Liver (tissue), 9 donors: ENCODE results near the gene F9. TPM values are rescaled to one million over a fixed set of nuclear protein-coding genes. Genes with fewer than 3 reads are reported as not detected.

Source experiments
- DNase-seq: peaks from one replicate; pipeline ENCODE4 v3.0.0-alpha.2; 2017; ENCODE audit warnings: low spot score
- H3K27ac ChIP-seq, 2 donors: one replicate each; pipeline ENCODE4 v1.7.0; 2013; ENCODE audit warnings: inconsistent platforms in 2 of 2, low read length in 2 of 2, control low read depth in 1 of 2, low read depth in 1 of 2, mild to moderate bottlenecking in 1 of 2
- H3K27me3 ChIP-seq, 4 donors: one replicate each; pipeline versions ENCODE4 v1.6.1 to v1.7.0; 2013; ENCODE audit warnings: low read length in 3 of 4, inconsistent platforms in 1 of 4, mild to moderate bottlenecking in 1 of 4, moderate library complexity in 1 of 4; ENCODE audit not compliant: control insufficient read depth in 4 of 4, insufficient read depth in 4 of 4
- H3K36me3 ChIP-seq, 4 donors: one replicate each; pipeline versions ENCODE4 v1.6.1 to v1.7.0; 2013; ENCODE audit warnings: low read length in 3 of 4, mild to moderate bottlenecking in 3 of 4, low read depth in 1 of 4, moderate library complexity in 1 of 4; ENCODE audit not compliant: control insufficient read depth in 4 of 4, insufficient read depth in 3 of 4
- H3K4me1 ChIP-seq, 4 donors: one replicate each; pipeline versions ENCODE4 v1.6.1 to v1.7.0; 2013; ENCODE audit warnings: low read length in 3 of 4, mild to moderate bottlenecking in 3 of 4, moderate library complexity in 1 of 4; ENCODE audit not compliant: control insufficient read depth in 4 of 4, insufficient read depth in 4 of 4
- H3K4me3 ChIP-seq, 3 donors: one replicate each; pipeline versions ENCODE4 v1.6.1 to v1.7.0; 2013; ENCODE audit warnings: low read length in 3 of 3, control low read depth in 1 of 3, low read depth in 1 of 3, mild to moderate bottlenecking in 1 of 3
- H3K9ac ChIP-seq, 2 donors: one replicate each; pipeline ENCODE4 v1.7.0; 2013; ENCODE audit warnings: low read length in 2 of 2, mild to moderate bottlenecking in 2 of 2, moderate library complexity in 2 of 2, control low read depth in 1 of 2, low read depth in 1 of 2
- H3K9me3 ChIP-seq, 4 donors: one replicate each; pipeline versions ENCODE4 v1.6.1 to v1.7.0; 2013; ENCODE audit warnings: low read length in 3 of 4; ENCODE audit not compliant: control insufficient read depth in 4 of 4
- ATF3 ChIP-seq: IDR thresholded peaks from 2 replicates; pipeline ENCODE4 v1.6.1; 2016; ENCODE audit warnings: antibody characterized with exemption
- EGR1 ChIP-seq, 2 donors: IDR thresholded peaks; 2 replicates each; pipeline ENCODE4 v1.6.1; 2016 to 2018; ENCODE audit warnings: antibody characterized with exemption in 2 of 2, low read depth in 2 of 2
- FOXA1 ChIP-seq: IDR thresholded peaks from 2 replicates; pipeline ENCODE4 v1.6.1; 2016; ENCODE audit warnings: antibody characterized with exemption
- FOXA2 ChIP-seq: IDR thresholded peaks from 2 replicates; pipeline ENCODE4 v1.6.1; 2016; ENCODE audit warnings: antibody characterized with exemption
- GABPA ChIP-seq, 2 donors: IDR thresholded peaks in 1 of 2; conservative IDR thresholded peaks in 1 of 2; 2 replicates each; pipeline ENCODE4 v1.6.1; 2016; ENCODE audit warnings: antibody characterized with exemption in 2 of 2, mild to moderate bottlenecking in 1 of 2, moderate library complexity in 1 of 2
- HNF4A ChIP-seq, 2 donors: conservative IDR thresholded peaks; 2 replicates each; pipeline ENCODE4 v1.6.1; 2016; ENCODE audit warnings: antibody characterized with exemption in 2 of 2, mild to moderate bottlenecking in 2 of 2
- HNF4G ChIP-seq: IDR thresholded peaks from 2 replicates; pipeline ENCODE4 v1.6.1; 2016; ENCODE audit warnings: antibody characterized with exemption
- JUND ChIP-seq, 2 donors: IDR thresholded peaks; 2 replicates each; pipeline ENCODE4 v1.6.1; 2016; ENCODE audit warnings: antibody characterized with exemption in 2 of 2
- MAX ChIP-seq: IDR thresholded peaks from 2 replicates; pipeline ENCODE4 v1.6.1; 2016; ENCODE audit warnings: antibody characterized with exemption
- NR2F2 ChIP-seq: IDR thresholded peaks from 2 replicates; pipeline ENCODE4 v1.6.1; 2016; ENCODE audit warnings: antibody characterized with exemption
- RAD21 ChIP-seq, 2 donors: IDR thresholded peaks; 2 replicates each; pipeline ENCODE4 v1.6.1; 2016; ENCODE audit warnings: antibody characterized with exemption in 2 of 2, mild to moderate bottlenecking in 2 of 2
- RXRA ChIP-seq, 2 donors: IDR thresholded peaks; 2 replicates each; pipeline ENCODE4 v1.6.1; 2017 to 2018; ENCODE audit warnings: antibody characterized with exemption in 2 of 2, mild to moderate bottlenecking in 1 of 2
- SP1 ChIP-seq: IDR thresholded peaks from 2 replicates; pipeline ENCODE4 v1.6.1; 2018; ENCODE audit warnings: antibody characterized with exemption, mild to moderate bottlenecking
- TAF1 ChIP-seq: conservative IDR thresholded peaks from 2 replicates; pipeline ENCODE4 v1.6.1; 2016; ENCODE audit warnings: antibody characterized with exemption, mild to moderate bottlenecking
- YY1 ChIP-seq: IDR thresholded peaks from 2 replicates; pipeline ENCODE4 v1.6.1; 2016; ENCODE audit warnings: antibody characterized with exemption, mild to moderate bottlenecking
- WGBS: extraction: QIAGEN DNeasy Blood & Tissue Kit; methylation state at CpG from one replicate; pipeline ENCODE4 v1.1.7; 2013; 5-methylcytosine and 5-hydroxymethylcytosine counted together
- polyA plus RNA-seq, 2 donors: library from polyadenylated mRNA; stranded (reverse) in 1 of 2; unstranded in 1 of 2; fragments of 200-250 nt in 1 of 2; fragments of >200 nt in 1 of 2; fragmentation: Nextera tagmentation in 1 of 2; extraction: Ambion mirVana in 1 of 2; gene quantifications; one replicate each; pipeline versions ENCODE4 v1.2.1 to v1.2.3, GENCODE V29; 2013 to 2015
- total RNA-seq, 2 donors: library from RNA; depleted of rRNA; stranded (reverse); fragments of >200 nt; gene quantifications; one replicate each; pipeline ENCODE4 v1.2.3, GENCODE V29; 2014
- TF ChIP-seq, protein P1 (sequence below): IDR thresholded peaks from 2 replicates; pipeline ENCODE4 v1.6.1; 2016; ENCODE audit warnings: antibody characterized with exemption
- TF ChIP-seq, protein P2 (sequence below): IDR thresholded peaks from 2 replicates; pipeline ENCODE4 v1.6.1; 2016; ENCODE audit warnings: antibody characterized with exemption, mild to moderate bottlenecking
- TF ChIP-seq, protein P3 (sequence below): fragments of 150-350 bp; IDR thresholded peaks from 2 replicates; pipeline ENCODE4 v1.5.1; 2017; ENCODE audit warnings: improper control_type of control experiment, low read depth, low read length; ENCODE audit not compliant: missing input control
- donor health status: healthy.
- donor health status: healthy.
- donor health status: healthy.
- donor health status: healthy.
- donor health status: healthy.

The F9 gene
- total and polyA plus RNA-seq, 4 donors = 98.4 to 584 (median 228) TPM

GRCh38 chrX:139543920-139544319 is 13.4 kb downstream of the F9 start:
- no peak overlapping the region for H3K9ac ChIP-seq
- H3K4me1 ChIP-seq = peaks cover 7 to 43% (median 31%) of the 10 kb centered on the region in 4 donors
- no peak overlapping the region for H3K4me3 ChIP-seq
- peak overlapping the region; percentile 81 to 93 for H3K27ac ChIP-seq
- TF ChIP-seq RXRA (IDR thresholded peaks at IDR 0.05) (peak; percentile 62 to 86), EGR1 (IDR thresholded peaks at IDR 0.05; ENCODE audit: low read depth in 2 of 2) (peak in 1 of 2 donors; percentile 57), SP1 (peak; percentile 66), RAD21 (IDR thresholded peaks at IDR 0.05) (peak; percentile 27 to 47), HNF4G (peak; percentile 19), HNF4A (conservative IDR thresholded peaks at IDR 0.05) (peak; percentile 69 to 85), JUND (IDR thresholded peaks at IDR 0.05) (no peak), NR2F2 (no peak), TAF1 (peak; percentile 72), GABPA (IDR thresholded peaks at IDR 0.05 in 1 of 2, conservative IDR thresholded peaks at IDR 0.05 in 1 of 2) (no peak), YY1 (peak; percentile 49), FOXA2 (peak; percentile 81), FOXA1 (peak; percentile 45), ATF3 (no peak), MAX (no peak)
- TF ChIP-seq, protein P1, sequence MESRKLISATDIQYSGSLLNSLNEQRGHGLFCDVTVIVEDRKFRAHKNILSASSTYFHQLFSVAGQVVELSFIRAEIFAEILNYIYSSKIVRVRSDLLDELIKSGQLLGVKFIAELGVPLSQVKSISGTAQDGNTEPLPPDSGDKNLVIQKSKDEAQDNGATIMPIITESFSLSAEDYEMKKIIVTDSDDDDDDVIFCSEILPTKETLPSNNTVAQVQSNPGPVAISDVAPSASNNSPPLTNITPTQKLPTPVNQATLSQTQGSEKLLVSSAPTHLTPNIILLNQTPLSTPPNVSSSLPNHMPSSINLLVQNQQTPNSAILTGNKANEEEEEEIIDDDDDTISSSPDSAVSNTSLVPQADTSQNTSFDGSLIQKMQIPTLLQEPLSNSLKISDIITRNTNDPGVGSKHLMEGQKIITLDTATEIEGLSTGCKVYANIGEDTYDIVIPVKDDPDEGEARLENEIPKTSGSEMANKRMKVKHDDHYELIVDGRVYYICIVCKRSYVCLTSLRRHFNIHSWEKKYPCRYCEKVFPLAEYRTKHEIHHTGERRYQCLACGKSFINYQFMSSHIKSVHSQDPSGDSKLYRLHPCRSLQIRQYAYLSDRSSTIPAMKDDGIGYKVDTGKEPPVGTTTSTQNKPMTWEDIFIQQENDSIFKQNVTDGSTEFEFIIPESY = peak; percentile 58
- TF ChIP-seq, protein P2, sequence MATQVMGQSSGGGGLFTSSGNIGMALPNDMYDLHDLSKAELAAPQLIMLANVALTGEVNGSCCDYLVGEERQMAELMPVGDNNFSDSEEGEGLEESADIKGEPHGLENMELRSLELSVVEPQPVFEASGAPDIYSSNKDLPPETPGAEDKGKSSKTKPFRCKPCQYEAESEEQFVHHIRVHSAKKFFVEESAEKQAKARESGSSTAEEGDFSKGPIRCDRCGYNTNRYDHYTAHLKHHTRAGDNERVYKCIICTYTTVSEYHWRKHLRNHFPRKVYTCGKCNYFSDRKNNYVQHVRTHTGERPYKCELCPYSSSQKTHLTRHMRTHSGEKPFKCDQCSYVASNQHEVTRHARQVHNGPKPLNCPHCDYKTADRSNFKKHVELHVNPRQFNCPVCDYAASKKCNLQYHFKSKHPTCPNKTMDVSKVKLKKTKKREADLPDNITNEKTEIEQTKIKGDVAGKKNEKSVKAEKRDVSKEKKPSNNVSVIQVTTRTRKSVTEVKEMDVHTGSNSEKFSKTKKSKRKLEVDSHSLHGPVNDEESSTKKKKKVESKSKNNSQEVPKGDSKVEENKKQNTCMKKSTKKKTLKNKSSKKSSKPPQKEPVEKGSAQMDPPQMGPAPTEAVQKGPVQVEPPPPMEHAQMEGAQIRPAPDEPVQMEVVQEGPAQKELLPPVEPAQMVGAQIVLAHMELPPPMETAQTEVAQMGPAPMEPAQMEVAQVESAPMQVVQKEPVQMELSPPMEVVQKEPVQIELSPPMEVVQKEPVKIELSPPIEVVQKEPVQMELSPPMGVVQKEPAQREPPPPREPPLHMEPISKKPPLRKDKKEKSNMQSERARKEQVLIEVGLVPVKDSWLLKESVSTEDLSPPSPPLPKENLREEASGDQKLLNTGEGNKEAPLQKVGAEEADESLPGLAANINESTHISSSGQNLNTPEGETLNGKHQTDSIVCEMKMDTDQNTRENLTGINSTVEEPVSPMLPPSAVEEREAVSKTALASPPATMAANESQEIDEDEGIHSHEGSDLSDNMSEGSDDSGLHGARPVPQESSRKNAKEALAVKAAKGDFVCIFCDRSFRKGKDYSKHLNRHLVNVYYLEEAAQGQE = peak; percentile 74
- TF ChIP-seq, protein P3, sequence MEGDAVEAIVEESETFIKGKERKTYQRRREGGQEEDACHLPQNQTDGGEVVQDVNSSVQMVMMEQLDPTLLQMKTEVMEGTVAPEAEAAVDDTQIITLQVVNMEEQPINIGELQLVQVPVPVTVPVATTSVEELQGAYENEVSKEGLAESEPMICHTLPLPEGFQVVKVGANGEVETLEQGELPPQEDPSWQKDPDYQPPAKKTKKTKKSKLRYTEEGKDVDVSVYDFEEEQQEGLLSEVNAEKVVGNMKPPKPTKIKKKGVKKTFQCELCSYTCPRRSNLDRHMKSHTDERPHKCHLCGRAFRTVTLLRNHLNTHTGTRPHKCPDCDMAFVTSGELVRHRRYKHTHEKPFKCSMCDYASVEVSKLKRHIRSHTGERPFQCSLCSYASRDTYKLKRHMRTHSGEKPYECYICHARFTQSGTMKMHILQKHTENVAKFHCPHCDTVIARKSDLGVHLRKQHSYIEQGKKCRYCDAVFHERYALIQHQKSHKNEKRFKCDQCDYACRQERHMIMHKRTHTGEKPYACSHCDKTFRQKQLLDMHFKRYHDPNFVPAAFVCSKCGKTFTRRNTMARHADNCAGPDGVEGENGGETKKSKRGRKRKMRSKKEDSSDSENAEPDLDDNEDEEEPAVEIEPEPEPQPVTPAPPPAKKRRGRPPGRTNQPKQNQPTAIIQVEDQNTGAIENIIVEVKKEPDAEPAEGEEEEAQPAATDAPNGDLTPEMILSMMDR = no peak
- H3K9me3 ChIP-seq = no peaks in the 10 kb centered on the region
- no peak for DNase-seq
- peaks cover 0 to 4% (median 2%) of the 10 kb centered on the region in 4 donors for H3K36me3 ChIP-seq
- H3K27me3 ChIP-seq = no peaks in the 10 kb centered on the region
- 36% methylated on average over 4 of the region's 4 CpGs for WGBS
